Peyer's patch (tissue), 4 donors: Measurements from ENCODE around the gene ATF7IP. TPM values are rescaled to one million over a fixed set of nuclear protein-coding genes. Genes with fewer than 3 reads are reported as not detected.
"Not testable (repeated sequence)": the region's sequence is repeated elsewhere in the genome, so short reads cannot be mapped to it uniquely, and the experiment has no call there.

Experiments
- DNase-seq, 3 donors: peaks; one replicate each; pipeline ENCODE4 v3.0.0-alpha.2; 2017 to 2019
- H3K27ac ChIP-seq, 4 donors: fragments of 200-600 bp; sonication (generic); one replicate each; pipeline ENCODE4 v1.5.1; 2016 to 2019
- H3K27me3 ChIP-seq, 2 donors: fragments of 200-600 bp; sonication (generic); one replicate each; pipeline ENCODE4 v1.5.1; 2019
- H3K36me3 ChIP-seq, 3 donors: fragments of 200-600 bp; sonication (generic); one replicate each; pipeline ENCODE4 v1.5.1; 2016 to 2019
- H3K4me1 ChIP-seq, 4 donors: fragments of 200-600 bp; sonication (generic); one replicate each; pipeline ENCODE4 v1.5.1; 2016 to 2019
- H3K4me3 ChIP-seq, 4 donors: fragments of 200-600 bp; sonication (generic); 1 replicate in 3 of 4; 2 replicates in 1 of 4; pipeline ENCODE4 v1.5.1; 2016 to 2019; ENCODE audit warnings: mild to moderate bottlenecking in 1 of 4
- H3K9me3 ChIP-seq, 4 donors: fragments of 200-600 bp; sonication (generic); one replicate each; pipeline ENCODE4 v1.5.1; 2016 to 2019; ENCODE audit warnings: mild to moderate bottlenecking in 1 of 4
- CTCF ChIP-seq, 6 experiments: fragments of 450-650 bp in 4 of 6; fragments of 200-600 bp in 2 of 6; sonication (generic) in 1 of 6; IDR thresholded peaks; one replicate each; pipeline ENCODE4 v1.5.1; 2017 to 2019; ENCODE audit warnings: antibody characterized with exemption in 6 of 6, mild to moderate bottlenecking in 3 of 6, moderate library complexity in 1 of 6
- POLR2A ChIP-seq, 2 donors: fragments of 450-650 bp; IDR thresholded peaks; one replicate each; pipeline ENCODE4 v1.5.1; 2017; ENCODE audit warnings: antibody characterized with exemption in 2 of 2, mild to moderate bottlenecking in 2 of 2, moderate library complexity in 2 of 2
- total RNA-seq, 4 donors: library from RNA; depleted of rRNA; stranded (reverse); fragments of >200 nt; gene quantifications; one replicate each; pipeline ENCODE4 v1.1.0, GENCODE V29; 2016

ATF7IP gene
- total RNA-seq, 4 donors from 2014 or later = 24.3 to 193 (median 39.0) TPM

- H3K4me1 ChIP-seq = peaks cover 0 to 19% (median 4%) of the 10 kb centered on the region in 4 donors
- no peaks in the 10 kb centered on the region for H3K27me3 ChIP-seq
- H3K4me3 ChIP-seq = no peak overlapping the region
- DNase-seq = no peak
- H3K27ac ChIP-seq = peak overlapping the region in 2 of 4 donors; percentile 27 to 33
- no peaks in the 10 kb centered on the region for H3K36me3 ChIP-seq
- no peaks in the 10 kb centered on the region for H3K9me3 ChIP-seq
- TF ChIP-seq CTCF (IDR thresholded peaks at IDR 0.05) (no peak), POLR2A (IDR thresholded peaks at IDR 0.05) (no peak)
Observed at GRCh38 chr12:14403293-14403692, 37.8 kb downstream of the ATF7IP start.

GRCh38 chr12:14403711-14404196 is 38.3 kb downstream of the ATF7IP start:
- no peak for DNase-seq
- TF ChIP-seq CTCF (IDR thresholded peaks at IDR 0.05) (no peak), POLR2A (IDR thresholded peaks at IDR 0.05) (no peak)
- H3K27ac ChIP-seq = peak overlapping the region in 2 of 4 donors; percentile 27 to 33

GRCh38 chr12:14405407-14405806 is 39.9 kb downstream of the ATF7IP start:
- not testable (repeated sequence) for H3K4me3 ChIP-seq

More at GRCh38 chr12:14403711-14404196, 38.3 kb downstream of the ATF7IP start:
- peaks cover 0 to 19% (median 4%) of the 10 kb centered on the region in 4 donors for H3K4me1 ChIP-seq
- H3K9me3 ChIP-seq = no peaks in the 10 kb centered on the region
- H3K27me3 ChIP-seq = no peaks in the 10 kb centered on the region
- no peaks in the 10 kb centered on the region for H3K36me3 ChIP-seq
- no peak overlapping the region for H3K4me3 ChIP-seq

GRCh38 chr12:14408208-14408607 is 42.7 kb downstream of the ATF7IP start:
- Histone ChIP-seq H3K36me3 (no peaks in the 10 kb centered on the region), H3K27ac (peak overlapping the region in 1 of 4 donors; percentile 4), H3K4me3 (no peak overlapping the region), H3K4me1 (peaks cover 0 to 12% (median 4%) of the 10 kb centered on the region in 4 donors), H3K27me3 (no peaks in the 10 kb centered on the region), H3K9me3 (no peaks in the 10 kb centered on the region)
- no peak for TF ChIP-seq CTCF (IDR thresholded peaks at IDR 0.05)
- TF ChIP-seq POLR2A (IDR thresholded peaks at IDR 0.05) = no peak
- DNase-seq = no peak

More at GRCh38 chr12:14405407-14405806, 39.9 kb downstream of the ATF7IP start:
- not testable (repeated sequence) for DNase-seq, H3K27ac ChIP-seq, H3K27me3 ChIP-seq, H3K36me3 ChIP-seq, H3K9me3 ChIP-seq
- H3K4me1 ChIP-seq = peaks cover 0 to 19% (median 4%) of the 10 kb centered on the region in 4 donors

- TF ChIP-seq POLR2A (IDR thresholded peaks at IDR 0.05) (no peak), CTCF (IDR thresholded peaks at IDR 0.05) (no peak)
- Histone ChIP-seq H3K4me3 (no peak overlapping the region), H3K27me3 (no peaks in the 10 kb centered on the region)
Observed at GRCh38 chr12:14410177-14410576, 44.7 kb downstream of the ATF7IP start.

GRCh38 chr12:14410841-14411569 is 45.5 kb downstream of the ATF7IP start:
- Histone ChIP-seq H3K9me3 (no peaks in the 10 kb centered on the region), H3K27me3 (no peaks in the 10 kb centered on the region), H3K4me1 (no peaks in the 10 kb centered on the region), H3K4me3 (no peak overlapping the region), H3K27ac (peak overlapping the region in 2 of 4 donors; percentile 28 to 39), H3K36me3 (no peaks in the 10 kb centered on the region)
- TF ChIP-seq POLR2A (IDR thresholded peaks at IDR 0.05) (no peak), CTCF (IDR thresholded peaks at IDR 0.05) (no peak)
- DNase-seq = peak in 1 of 3 donors; percentile 64

More at GRCh38 chr12:14410177-14410576, 44.7 kb downstream of the ATF7IP start:
- Histone ChIP-seq H3K9me3 (no peaks in the 10 kb centered on the region), H3K36me3 (no peaks in the 10 kb centered on the region), H3K27ac (no peak overlapping the region), H3K4me1 (no peaks in the 10 kb centered on the region)
- no peak for DNase-seq
